GM12874 (cell line): Measurements from ENCODE around the gene MOB4.

Source experiments
- CTCF ChIP-seq: IDR thresholded peaks from 2 replicates; pipeline ENCODE4 v1.5.1; 2011; ENCODE audit warnings: low read depth, mild to moderate bottlenecking, control low read depth, low read length, moderate library complexity; ENCODE audit not compliant: insufficient read depth

The MOB4 gene

GRCh38 chr2:197515739-197516392 is at the start of gene MOB4:
TSS of gene MOB4 (plus strand) at chr2:197516066. CDS start at chr2:197516087, 21 bp downstream.
- no peak for TF ChIP-seq CTCF

DNA sequence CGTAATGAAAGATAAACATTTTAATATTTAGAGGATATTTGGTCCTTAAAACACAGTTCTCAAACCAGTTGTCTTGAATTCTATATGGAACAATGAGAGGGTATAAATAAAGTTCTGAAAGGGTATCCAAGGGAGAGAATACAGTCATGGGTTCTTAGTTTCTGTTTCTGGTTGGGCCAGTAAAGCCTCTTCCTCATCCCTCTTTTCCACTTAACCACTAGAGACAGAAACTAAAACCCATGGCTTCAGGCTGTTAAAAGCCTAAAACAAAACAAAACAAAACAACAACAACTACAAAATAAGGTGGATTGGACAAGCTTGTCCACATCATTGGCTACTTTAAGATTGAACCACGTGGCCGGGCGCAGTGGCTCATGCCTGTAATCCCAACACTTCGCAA is 43.7 kb upstream of the MOB4 start:
- TF ChIP-seq CTCF: no peak

GRCh38 chr2:197477797-197478196 is 38.1 kb upstream of the MOB4 start:
- no peak for TF ChIP-seq CTCF

GRCh38 chr2:197480165-197481036 is 35.5 kb upstream of the MOB4 start:
- no peak for TF ChIP-seq CTCF

- no peak for TF ChIP-seq CTCF
Measured at GRCh38 chr2:197486175-197486574, 29.7 kb upstream of the MOB4 start.

- TF ChIP-seq CTCF: no peak
Measured at GRCh38 chr2:197487385-197487784, 28.5 kb upstream of the MOB4 start.

- no peak for TF ChIP-seq CTCF
Measured at GRCh38 chr2:197495433-197496134, 20.3 kb upstream of the MOB4 start.
